GM21576 (cell line): ENCODE measurements around the gene SCAMP5.

Experiments used
- ATAC-seq: cut with Tn5 transposase; IDR thresholded peaks from one replicate; pipeline ENCODE4 v1.9.1; 2021; ENCODE audit warnings: mild to moderate bottlenecking, moderate library complexity; ENCODE audit not compliant: unreplicated experiment

SCAMP5 gene

DNA sequence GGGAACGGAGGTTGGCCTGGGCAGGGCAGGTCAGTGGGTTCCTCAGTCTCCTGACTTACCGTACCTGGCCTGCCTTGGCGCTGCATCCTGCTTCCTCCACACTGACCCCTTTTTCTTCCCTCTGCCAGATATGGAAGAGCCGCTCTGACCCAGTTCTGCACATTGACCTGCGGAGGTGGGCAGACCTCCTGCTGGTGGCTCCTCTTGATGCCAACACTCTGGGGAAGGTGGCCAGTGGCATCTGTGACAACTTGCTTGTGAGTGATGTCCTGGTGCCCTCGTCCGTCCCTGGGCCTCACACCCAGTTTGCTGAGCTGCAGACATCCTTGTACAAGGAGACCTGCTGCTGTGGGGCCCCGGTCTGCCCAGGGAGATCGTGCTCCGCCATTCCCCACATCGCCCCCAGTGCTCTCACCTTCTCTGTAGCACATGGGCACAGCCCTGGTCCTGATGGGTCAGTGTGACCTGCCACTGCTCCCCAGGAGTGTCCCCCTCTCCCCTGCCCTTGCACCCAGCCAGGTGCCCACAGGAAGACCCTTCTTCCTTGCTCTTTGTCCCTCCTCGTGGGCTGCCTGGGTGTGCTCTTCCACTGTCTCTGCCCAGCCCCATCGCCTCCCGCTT, 49.0 kb downstream of the SCAMP5 start:
- no peak for ATAC-seq

DNA sequence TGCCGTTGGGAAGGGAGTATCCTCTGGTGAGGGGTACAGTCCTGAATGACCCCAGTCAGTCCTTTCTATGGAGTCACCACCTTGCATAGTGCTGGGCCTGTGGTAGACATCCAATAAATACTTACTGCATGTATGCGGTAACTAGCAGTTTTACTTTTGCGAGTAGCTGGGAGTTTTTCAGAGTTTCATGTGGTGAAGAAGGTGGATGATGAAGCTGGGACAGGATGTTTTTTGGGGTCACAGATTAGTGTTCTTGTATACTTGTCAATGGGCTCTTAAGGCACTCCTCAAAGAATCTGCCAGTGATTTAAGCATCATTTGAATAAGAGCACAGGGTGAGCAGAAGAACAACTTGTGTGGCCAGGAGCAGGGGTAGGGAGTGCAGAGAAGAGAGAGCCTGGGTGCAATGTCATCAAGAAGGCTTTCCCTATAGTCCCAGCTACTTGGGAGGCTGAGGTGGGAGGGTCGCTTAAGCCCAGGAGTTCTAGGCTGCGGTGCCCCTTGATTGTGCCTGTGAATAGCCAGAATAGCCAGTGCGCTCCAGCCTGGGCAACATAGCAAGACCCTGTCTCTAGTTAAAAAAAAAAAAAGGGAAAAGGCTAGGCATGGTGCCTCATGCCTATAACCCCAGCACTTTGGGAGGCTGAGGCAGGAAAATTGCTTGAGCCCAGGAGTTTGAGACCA, 50.1 kb downstream of the SCAMP5 start:
- ATAC-seq, result no peak

DNA sequence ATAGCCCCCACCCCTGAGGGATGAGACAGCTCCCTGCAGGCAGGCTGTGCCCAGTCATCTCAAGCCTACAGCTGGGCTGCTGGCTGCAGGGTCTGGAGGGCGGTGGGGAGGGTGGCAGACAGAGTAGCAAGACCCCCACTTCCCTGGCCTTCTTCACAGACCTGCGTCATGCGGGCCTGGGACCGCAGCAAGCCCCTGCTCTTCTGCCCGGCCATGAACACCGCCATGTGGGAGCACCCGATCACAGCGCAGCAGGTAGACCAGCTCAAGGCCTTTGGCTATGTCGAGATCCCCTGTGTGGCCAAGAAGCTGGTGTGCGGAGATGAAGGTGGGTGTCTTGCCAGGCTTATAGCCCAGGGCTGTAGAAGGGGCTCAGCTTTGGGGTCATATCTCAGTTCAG, 53.0 kb downstream of the SCAMP5 start:
- ATAC-seq, result no peak

DNA sequence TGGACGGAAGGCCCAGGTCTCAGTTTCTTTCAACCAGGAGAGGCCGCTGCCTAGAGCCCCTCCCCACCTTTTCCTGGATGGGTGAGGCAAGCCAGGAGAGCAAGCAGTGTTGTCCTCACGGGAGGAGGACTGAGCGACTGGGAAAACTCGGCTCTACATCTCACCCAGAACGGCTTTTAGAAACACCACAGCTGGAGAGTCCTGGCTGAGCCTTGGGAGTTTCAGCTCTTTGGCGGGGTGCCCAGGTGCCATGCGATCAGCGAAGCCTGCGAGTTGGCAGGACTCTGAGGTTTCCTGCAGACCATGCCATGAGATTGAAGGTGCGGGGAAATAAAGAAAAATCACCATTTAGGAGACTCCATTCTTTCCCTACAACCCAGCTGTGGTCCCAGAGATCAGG, 54.0 kb downstream of the SCAMP5 start:
- ATAC-seq, result no peak

DNA sequence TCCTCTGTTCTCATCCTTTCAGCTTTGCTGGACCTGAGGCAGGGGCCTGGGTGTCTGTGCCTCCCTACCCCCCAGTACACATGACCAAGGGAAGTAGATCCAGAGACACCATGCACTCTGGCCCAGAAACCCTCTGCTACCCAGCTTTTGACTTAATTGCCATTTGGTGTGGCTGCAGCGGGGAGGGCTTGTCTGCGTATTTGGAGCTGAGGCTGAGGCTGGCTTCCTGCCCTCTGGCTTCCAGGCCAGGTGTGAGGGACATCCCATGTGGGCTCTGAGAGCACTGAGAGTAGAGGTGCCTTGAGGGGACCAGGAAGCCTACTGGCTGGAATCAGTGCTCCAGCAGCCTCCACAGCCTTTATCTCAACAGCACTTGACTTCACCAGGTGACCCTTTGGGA, 54.9 kb downstream of the SCAMP5 start:
- no peak for ATAC-seq

DNA sequence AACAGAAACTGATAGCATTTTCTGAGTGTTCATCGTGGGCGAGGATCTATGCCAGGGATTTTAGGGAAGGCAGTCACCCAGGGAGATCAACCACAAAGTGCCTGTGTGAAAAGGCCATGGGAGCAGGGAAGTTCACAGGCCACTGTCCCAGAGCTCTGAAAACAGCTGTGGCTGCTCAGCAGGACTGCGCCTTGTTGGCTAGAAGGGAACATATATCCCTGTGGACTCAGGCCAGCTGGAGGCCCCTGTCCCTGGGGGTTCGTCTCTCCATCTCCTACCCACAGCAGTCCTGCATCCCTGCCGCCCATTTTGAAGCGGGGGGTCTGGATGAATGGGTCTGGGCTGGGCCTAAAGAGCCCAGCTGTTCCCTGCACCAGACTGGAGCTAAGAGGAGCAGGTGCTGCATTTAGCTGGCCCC, 55.8 kb downstream of the SCAMP5 start:
- no peak for ATAC-seq

DNA sequence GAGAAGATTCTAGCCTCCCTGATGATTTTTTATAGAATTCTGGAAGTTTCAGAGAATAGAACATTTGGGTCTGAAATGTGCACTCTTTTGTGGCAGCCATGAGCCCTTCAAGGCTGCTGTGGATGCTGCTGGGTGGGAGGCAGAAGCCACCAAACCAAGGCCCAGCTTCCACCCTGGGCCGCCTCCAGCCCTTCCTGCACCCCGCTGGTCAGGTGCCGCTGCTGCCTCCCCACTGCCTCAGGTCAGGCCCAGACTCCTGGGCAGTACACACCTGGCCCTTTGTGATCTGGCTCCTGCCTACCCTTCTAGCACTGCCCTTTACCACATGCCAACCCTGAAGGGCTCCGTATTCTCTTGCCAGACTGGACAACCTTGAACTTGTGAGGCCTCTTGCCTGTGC, 56.3 kb downstream of the SCAMP5 start:
- no peak for ATAC-seq

DNA sequence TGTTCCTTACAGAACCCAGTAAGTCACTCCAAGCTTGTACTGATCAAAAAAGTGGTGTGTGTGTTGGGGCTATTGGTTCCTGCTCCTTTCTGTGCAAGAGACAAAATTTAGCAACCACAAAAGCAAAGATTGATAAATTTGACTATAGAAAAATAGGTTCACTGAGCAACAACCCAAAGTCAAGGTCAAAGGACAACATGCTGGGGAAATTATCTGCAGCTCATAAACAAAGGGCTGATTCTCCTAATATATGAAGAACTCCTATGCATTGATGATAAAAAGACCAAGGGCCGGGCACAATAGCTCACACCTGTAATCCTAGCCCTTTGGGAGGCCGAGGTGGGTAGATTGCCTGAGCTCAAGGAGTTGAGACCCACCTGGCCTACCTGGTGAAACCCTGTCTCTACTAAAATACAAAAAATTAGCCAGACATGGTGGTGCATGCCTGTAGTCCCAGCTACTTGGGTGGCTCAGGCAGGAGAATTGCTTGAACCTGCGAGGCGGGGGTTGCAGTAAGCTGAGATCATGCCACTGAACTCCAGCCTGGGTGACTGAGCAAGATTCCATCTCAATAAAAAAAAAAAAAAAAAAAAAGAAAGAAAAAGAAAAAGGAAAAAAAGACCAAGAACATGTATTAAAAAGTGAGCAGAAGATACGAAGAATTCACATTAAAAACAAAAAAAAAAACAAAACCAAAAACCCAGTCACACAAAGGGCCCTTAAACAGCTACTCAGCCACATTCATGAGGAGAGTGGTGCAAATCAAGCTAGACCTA, 57.8 kb downstream of the SCAMP5 start:
- no peak for ATAC-seq

DNA sequence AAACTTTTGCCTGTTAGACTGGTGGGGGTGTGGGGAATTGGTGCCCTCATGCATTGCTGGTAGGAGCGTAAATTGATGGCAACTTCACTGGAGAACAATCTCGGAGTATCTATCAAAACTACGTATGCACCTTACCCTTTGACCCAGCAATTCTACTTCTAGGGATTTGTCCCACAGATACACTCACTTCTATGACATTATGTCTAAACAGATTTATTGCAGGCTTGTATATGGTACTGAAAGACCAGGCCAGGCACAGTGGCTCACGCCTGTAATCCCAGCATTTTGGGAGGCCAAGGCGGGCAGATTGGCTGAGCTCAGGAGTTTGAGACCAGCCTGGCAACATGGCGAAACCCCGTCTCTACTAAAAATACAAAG, 58.4 kb downstream of the SCAMP5 start:
- ATAC-seq, result no peak

DNA sequence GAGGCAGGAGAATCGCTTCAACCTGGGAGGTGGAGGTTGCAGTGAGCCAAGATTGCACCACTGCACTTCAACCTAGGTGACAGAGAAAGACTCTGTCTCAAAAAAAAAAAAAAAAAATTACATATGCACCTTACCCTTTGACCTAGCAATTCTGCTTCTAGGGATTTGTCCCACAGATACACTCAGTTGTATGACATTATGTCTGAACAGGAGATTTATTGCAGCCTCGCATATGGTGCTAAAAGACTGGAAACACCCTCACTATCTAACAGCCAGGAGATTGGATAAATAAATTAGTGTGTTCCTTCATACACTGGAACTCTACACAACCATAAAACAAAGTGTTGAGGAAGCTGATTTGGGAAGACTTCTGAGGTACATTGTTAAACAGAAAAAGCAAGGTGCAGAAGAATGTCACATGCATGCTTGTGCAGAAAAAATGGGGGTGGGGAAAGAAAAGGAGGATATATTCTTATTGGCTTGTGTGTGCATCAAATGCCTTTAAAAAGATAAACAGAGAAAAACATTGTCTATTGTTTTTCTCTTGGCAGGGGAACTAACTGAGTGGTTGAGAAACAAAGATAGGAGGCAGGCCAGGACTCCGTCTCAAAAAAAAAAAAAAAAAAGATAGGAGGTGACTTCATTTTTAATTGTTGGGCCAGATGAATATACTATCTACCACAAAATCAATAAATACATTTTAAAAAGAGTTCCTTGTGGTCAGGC, 59.0 kb downstream of the SCAMP5 start:
- no peak for ATAC-seq

DNA sequence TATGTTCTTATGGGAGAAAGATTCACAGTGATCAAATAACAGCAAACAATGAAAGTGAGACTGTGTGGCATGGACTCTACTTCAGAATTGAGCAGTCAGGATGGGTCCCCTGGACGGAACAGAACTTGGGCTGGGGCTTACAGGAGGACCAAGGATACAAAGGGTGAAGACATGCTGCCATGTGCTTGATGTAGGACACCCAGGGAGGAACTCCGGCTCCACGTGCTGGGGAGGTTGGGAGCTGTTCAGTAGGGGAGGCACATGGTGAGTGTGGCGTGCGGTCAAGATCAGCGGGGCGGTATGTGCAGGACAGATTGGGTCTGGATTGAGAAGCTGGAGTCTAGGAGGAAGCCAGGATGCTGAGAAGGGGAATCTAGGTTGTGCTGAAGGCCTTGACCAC, 60.7 kb downstream of the SCAMP5 start:
- no peak for ATAC-seq

DNA sequence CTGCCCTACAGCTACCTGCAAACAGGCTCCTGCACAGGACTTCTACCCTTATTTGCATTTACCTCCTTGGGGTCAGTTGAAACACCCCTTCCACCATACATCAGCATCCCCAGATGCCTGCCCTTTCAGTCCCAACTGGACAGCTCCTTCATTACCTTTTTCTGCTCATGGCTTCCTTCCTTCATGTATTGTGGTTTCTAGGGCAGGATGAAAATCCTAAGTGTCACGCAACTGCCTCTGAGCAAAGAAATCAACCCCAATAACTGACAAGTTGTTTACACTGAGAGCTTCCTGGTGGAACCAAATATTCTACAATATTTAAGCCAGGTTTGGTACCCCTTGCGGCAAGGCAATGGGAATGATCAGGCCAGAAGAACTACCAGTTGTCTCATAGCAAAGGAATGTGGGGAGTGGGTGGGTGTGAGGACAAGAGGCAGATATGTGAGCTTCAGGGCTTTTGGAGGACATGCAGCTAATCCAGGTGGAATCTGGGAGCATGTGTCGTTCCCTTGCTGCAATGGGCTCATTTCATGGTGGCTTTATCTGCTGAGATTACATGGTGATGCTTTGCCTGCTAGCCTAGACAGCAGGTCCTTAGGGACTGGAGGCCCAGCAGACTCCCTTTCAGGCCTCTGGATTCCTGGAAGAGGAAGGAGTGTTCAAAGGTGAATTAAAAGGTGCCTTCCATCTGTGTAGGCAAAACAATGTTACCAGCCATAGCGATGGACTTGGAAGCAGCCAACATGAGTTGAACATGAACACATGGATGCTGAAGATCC, 63.0 kb downstream of the SCAMP5 start:
- no peak for ATAC-seq

DNA sequence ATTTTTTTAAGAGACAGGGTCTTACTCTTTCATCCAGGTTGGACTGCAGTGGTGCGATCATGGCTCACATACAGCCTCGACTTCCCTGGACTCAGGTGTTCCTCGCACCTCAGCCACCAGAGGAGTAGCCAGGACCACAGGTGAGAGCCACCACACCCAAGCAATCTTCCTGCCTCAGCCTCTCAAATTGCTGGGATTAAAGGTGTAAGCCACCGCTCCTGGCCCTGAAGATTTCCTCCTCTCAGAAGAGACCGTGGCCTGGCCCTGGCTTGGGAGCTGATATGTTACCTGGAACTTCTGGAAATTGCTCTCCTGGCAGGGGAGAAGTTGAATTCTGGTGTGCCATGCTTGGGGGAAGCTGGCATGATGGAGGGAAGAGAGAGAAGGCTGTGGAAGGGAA, 64.2 kb downstream of the SCAMP5 start:
- ATAC-seq, result no peak

DNA sequence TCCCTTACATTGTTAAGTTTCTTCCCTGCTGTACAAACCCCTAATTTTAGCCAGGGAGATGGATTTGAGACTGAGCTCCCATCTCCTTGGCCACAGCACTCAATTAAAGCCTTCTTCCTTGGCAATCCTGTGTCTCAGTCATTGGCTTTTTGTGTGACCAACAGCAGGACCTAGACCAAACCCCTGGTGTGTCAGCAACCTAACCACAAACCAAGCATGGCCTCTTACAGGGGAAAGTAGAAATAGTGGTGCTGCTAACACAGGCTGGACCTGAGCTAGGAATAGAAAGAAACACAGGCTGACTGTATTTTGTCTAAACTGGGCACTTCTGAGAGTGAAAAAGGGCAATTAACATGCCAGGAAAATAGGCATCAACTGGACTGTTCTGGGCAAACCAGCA, 65.9 kb downstream of the SCAMP5 start:
- ATAC-seq, result peak; percentile 70

DNA sequence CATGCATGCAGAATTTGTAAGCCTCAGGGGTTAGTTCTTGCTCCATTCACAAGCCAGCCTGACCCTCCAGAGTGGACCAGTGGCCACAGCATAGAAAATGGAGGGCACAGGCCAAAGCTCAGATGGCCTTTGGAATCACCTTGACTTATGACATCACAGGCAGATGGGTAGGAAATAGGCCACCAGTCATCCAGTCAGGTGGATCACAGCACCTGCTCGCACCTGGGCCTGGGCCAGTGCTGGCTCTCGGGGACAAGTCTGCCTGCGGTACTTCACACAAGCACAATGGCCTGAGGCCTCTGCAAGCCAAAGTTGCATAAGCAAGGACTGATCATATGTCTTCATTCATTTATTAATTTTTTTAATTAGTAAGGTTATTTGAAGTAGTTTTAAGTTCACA, 67.3 kb downstream of the SCAMP5 start:
- ATAC-seq, result no peak

DNA sequence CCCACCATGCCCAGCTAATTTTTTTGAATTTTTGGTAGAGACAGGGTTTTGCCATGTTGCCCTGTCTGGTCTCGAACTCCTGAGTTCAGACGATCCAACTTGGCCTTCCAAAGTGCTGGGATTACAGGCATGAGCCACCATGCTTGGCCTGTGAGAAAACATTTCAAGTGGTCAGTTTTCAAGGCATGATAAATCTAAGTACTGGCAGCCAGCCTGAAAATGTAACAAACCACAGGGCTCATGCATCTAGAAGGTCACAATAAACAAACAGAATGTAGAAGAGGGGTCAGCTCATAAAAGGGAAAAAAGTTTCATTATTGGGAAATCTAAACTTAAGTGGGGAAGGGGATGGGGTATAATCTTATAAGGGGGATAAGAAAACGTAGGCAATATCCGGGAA, 68.0 kb downstream of the SCAMP5 start:
- ATAC-seq, result no peak

DNA sequence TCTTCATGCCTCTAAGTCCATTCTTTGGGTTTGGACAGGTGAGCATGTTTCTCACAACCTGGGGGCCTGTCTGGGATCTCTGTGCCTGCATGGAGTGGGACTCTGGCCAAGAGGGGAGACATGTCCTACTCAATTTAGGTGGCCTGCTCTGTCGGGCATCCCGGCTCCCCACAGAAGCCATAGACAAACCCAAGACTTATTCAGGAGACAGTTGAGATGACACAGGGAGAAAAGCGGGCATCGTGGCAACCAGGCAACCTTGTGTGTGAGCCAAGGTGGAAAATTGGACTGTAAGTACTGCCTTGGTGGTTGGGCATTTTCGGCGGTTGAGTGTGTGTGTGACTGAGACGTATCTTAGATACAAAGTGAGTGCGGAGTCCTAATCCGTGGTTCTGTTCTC, 68.5 kb downstream of the SCAMP5 start:
- ATAC-seq, result no peak

DNA sequence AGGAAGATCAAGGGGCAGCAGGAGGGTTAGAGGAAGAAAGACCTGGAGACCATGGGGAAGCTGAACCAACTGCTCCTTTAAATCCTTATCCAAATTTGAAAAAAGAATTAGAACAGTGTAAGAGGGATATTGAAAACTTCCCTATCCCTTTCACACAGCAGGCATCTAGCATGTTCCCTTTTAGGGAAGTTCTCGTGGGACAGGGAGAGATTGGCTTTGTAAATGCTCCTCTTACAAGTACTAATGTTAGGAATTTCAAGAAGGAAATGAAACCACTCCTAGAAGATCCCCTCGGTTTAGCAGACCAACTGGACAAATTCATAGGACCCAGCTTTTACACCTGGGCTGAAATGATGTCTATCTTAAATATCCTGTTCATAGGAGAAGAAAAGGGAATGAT, 69.5 kb downstream of the SCAMP5 start:
- ATAC-seq, result no peak

DNA sequence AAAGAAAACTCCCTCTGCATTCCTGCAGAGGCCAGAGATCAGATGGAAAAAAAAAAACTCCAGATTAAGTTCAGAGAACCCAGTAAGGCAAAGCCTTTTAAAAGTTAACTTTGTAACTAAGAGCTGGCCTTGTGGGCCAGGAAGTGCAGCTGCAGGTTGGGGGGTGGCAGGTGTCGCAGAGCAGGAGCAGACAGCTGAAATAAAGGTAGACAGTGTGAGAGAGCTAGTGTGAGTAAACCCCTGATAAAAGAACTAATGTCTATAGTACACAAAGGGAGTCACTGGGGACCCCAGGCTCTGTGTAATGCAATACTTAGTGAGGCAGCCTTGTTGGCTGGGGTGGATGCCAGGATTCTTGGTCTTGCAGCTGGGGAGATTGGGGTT, 70.1 kb downstream of the SCAMP5 start:
- no peak for ATAC-seq

DNA sequence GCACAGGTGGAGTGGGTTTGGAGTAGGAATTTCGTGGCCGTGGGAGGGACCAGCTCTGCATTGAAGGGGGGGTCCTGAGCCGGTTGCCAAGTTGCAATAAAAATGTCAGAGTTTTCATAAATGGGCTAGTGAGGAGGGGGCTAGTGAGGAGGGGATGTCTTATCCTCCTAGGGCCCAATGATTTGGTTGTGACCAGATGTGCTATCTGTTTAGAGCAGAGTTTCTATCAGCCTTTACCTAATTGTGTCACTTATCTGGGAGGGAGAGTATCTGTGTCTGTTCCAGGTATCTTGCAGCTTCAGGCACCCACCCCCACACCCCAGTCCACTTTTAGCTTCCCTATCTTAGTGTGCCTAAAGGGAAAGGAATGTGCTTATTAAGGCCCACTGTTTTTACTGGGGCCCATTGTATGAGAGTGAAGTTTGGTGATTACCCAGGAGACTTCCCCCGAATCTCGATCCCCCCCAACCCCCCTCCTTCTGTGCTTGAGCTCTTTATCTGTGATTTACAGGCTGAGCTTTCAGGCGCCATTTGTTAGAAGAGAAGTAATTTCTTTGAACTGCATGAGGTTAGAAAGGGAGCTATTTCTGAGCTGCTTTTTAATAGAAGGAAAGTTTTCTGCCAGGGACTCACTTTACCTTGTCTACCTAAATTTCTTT, 70.6 kb downstream of the SCAMP5 start:
- no peak for ATAC-seq
